Activated CD8-positive, alpha-beta memory T cell treated with anti-CD3 and anti-CD28 coated beads for 1 hour (primary cell): ENCODE data around the gene SP4.

Experiments
- DNase-seq, 2 donors: peaks; one replicate each; pipeline ENCODE4 v3.0.0-alpha.2; 2020; ENCODE audit warnings: low read depth in 1 of 2; ENCODE audit errors: extremely low read depth in 1 of 2

SP4 gene

DNA sequence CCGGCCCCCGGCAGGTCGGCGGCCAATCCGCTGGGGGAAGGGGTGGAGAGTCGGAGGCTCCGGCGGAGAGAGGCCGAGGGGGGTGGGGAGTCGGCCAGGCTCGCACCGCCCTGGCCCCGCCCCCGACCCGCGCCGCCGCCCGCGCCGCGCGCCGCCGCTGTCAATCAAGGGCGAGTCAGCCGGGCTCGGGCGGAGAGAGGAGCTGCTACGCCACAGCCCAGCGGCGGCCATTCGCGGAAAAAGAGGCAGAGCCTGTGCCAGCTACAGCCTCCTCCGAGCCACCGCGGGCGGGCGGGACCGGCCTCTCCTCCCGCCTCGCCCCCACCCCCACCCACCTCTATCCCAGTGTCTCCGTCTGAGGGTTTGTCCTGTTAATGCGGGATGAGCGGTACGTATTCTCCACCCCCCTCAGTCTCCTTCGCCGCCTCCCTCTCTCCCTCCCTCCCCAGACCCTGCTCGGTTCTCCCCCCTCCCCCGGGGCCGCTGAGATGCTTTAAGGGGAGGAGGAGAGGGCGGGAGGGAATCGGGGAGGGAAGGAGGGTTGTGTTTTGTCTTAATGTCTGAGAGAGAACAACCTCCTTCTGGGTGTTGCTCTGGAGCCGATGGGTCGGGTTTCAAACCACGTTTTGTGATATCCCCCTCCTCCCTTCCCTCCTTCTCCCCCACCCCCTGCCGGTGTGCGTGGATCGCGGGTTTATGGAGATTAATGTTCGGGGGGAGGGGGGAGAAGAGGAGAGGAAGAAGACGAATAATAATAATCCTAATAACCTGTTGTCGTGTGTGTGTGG is at the start of gene SP4:
Gene SP4, plus strand, starts transcription at position 213 of the 788 bp plus-strand sequence. Its CDS starts 169 bp downstream, at position 382.
- peak; percentile 84 to 93 for DNase-seq

DNA sequence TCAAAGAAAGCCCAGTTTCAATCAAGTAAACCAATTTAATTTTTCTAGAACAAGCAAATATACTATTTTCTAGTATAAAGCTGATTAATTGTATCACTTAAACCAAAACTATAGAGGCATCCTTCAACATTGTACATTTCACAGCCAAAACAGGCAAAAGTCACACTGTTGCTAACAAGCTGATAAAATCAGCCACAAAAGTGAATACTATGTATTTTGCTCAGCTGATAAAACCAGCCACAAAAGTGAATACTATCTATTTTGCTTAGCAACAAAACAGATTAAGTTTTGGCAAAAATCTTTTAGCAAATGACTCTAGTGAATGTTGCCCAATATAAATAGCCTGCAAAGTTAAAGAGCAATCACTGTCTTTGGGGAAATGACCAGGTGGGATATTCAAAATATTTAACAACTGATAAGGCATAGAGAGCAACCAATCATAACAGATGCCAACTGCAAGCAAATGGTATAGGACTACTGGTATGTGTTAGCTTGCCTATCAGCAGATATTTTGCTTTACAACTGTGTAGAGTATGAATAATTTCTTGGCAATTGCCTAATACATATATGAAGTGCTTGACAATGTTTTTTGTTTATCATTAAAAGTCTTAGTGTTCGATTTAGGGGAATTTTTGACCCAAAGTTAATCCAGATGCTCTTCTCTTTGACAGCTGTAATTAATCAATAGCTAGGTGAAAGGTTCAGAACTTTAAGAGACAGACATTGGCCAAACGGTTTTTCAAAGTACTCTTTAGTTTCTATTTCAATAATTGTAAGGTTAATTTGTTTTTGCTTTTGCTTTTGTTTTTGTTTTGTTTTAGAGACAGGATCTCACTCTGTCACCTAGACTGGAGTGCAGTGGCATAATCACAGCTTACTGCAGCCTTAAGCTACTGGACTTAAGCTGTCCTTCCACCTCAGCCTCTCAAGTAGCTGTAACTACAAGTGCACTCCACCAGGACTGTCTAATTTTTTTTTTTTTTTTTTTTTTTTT is 44.4 kb upstream of the SP4 start:
- DNase-seq, result no peak

DNA sequence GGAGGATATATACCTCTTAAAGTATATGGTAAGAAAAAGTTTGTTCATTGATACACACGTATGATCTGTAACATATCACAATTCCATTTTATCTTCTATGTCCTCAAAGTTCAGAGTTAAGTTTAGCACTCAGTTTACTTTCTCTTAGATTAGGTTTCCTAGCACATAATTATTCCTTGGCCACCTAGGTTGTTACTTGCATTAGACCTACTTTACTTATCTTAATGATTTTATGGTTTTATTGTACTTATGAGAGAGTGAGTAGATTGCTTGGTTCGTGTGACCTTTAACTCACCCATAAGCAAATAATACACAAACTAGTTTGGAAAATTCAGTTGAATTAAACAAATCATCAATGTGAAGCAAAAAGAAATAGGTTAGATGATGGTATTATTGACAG is 33.9 kb upstream of the SP4 start:
- DNase-seq, result no peak

DNA sequence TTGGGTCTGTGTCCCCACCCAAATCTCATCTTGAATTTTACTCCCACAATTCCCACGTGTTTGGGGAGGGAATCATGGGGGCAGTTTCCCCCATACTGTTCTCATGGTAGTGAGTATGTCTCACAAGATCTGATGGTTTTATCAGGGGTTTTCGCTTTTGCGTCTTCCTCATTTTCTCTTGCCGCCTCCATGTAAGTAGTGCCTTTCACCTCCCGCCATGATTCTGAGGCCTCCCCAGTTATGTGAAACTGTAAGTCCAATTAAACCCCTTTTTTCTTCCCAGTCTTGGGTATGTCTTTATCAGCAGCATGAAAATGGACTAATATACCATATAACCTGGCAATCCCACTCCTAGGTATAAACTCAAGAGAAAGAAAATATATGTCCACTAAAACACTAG is 25.9 kb upstream of the SP4 start:
- no peak for DNase-seq

DNA sequence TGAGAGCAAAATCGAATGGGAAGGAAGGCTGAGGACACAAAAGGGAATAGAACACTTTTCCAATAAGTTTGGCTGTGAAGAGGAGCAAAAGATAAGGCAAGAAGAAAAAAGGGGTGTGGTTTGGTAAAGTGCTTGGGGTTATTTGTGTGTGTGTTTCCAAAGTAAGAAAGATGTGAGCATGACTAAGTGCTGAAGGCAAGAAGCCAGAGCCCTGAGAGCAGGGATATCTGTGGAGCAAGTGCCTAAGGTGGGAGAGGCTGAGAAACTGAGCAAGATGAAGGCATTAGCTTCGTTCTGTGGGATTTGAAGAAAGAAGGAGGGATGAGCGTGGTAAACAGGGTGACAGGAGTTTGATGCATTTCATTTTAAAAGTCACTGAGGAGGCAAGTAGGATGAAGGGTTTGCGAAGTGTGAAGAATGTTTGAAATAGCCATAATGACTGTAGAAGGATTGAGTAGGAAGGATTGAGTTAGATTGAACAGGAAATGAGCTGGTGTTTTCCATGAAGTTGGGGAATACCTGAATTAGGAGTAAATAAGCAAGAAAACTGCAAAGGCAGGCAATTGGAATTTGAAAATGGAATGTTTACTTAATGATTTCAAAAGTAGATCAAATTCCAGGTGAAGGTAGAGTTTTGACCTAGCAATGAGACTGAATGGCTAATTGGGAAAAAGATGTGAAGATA is 19.9 kb upstream of the SP4 start:
- DNase-seq, result no peak

DNA sequence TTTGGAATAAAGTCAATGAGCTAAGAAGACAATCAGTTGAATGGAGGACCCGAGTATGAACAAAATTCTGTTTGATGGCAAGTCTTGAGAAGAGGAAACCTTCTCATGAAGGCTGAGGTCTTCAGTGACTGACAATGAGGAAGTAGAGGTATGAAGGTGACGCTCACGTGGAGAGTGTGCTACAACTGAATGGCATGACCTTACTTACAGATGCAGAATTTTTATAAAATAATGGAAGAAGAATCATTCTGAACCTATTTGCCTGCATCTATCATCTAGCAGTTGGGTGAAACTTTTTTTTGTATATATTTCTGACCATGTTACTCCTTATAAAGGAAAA is 19.4 kb upstream of the SP4 start:
- DNase-seq, result no peak

DNA sequence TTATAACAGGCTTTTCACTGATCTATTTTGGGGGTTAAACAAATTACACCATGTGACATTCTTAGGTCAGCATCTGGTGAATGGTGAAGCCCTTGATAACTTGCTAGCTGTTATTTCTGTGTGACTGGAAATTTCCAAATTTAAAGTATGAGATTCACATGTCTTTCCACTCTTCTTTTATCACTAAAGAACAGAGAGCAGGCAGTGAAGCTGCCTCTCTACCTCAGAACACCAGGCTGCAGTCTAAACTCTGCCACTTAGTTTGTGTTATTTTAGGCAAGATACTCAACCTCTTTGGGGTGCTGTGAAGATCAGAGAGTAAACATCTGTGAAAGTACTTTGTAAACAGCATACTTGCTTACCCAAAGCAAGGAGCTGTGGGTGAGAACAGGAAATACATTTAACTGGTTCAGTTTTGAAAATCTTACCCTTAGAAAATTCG is 15.5 kb upstream of the SP4 start:
- no peak for DNase-seq

DNA sequence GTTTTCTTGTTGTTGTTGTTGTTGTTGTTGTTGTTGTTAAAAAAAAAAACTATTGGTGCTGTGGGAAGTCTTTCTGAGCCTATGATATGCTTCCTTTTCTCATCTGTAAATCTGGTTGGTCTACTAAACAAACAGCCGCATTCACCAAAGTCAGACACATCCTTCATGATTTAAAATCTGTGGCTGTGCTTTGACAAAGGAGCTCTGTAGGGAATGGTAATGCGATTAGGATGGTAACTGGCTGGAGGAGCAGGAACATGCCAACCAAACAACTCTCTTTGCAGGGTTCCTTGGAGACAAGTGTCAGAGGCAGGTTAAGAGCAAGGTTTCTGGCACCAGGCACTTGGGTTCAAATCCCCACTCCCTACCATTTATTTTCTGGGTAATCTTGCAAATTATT is 14.9 kb upstream of the SP4 start:
- no peak for DNase-seq

DNA sequence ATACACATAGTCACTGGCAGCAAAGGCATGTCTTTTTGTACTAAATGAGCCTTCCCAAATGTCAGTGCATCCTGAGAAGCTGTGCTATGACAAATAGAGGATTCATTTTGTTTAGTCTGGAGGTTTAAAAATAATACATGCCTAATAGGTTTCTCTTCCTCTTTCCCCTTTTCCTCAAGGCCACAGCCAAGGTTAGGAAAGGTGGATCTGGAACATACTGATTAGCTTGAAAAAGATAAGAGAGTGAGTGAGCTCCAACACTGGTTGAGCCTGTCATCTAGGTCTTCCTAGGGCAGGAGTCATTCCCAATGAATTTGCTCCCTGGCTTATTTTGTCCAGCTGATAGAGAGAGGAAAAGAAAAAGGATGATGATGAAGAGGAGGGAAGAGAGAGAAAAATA is 14.4 kb upstream of the SP4 start:
- DNase-seq, result no peak

DNA sequence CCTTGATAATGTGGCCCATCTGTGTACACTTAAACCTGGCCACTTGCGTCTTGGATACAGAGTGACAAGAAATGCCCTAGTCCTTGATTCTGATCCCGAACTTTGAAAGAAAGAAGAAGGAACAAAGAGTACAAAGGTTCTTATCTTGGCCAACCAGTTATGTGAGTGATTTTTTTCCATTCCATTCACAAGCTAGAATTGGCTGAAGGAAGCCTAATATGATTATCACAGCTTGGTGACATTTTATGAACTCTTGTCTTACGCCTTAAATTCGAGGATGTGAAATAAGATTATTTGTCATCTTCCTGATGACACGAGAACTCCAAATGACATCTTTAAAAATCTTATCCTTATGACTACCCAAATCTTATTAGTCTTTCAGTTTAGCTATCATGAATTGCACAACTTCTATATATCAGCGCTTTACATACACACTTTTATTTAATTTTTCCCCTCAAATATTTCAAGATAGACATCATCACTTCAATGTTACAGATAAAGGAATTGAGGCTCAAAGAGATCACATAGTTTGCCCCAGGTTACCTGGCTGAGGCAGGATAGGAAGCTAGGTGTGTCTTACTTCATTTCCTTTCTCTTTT is 13.0 kb upstream of the SP4 start:
- DNase-seq, result no peak

DNA sequence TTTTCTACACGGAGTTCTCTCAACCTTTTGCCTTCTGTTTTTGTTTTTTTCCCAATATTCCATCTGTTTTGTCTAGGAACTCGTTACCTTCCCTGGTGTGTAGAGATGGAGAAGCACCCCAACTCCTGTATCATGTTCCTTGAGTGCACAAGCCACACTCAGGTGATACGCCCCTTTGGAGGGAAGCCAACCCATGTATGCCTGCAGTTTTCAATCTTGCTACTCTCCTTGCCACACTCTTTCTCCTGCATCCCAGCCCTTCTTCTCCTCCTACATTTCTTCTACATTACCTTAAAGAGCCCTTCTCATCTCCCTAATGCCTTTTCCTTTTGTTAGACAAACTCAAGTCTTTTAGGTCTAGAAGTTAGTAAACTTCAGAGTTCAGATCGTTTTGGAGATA is 10.2 kb upstream of the SP4 start:
- DNase-seq, result no peak

DNA sequence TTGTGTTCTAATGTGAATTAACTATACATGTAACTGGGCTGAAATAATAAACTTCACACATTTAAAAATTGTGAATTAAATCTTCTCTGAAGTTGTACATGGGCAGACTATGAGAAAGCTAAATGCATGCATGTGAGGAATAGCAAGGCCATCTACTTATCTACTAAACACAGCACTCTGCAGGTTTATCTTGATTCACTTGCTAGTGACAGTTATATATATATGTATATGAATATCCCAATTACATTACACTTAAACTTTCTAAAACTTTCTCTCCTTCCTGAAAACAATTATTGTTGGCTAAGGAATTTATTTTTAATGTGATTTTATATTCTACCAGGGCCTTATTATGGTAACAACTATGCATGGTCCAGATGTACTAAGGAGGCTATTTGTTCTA is 5.1 kb upstream of the SP4 start:
- DNase-seq, result no peak

DNA sequence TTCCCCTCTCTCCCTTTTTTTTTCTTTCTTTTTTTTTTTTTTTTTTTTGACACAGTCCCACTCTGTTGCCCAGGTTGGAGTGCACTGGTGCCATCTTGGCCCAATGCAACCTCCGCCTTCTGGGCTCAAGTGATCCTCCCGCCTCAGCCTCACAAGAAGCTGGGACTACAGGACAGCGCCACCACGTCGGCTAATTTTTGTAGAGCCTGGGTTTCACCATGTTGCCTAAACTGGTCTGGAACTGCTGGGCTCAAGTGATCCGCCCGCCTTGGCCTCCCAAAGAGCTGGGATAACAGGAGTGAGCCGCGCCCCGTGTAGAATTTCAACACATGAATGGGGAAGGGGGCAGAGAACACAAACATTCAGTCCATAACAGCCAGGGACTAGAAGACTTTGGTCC is 2.6 kb upstream of the SP4 start:
- DNase-seq, result no peak

DNA sequence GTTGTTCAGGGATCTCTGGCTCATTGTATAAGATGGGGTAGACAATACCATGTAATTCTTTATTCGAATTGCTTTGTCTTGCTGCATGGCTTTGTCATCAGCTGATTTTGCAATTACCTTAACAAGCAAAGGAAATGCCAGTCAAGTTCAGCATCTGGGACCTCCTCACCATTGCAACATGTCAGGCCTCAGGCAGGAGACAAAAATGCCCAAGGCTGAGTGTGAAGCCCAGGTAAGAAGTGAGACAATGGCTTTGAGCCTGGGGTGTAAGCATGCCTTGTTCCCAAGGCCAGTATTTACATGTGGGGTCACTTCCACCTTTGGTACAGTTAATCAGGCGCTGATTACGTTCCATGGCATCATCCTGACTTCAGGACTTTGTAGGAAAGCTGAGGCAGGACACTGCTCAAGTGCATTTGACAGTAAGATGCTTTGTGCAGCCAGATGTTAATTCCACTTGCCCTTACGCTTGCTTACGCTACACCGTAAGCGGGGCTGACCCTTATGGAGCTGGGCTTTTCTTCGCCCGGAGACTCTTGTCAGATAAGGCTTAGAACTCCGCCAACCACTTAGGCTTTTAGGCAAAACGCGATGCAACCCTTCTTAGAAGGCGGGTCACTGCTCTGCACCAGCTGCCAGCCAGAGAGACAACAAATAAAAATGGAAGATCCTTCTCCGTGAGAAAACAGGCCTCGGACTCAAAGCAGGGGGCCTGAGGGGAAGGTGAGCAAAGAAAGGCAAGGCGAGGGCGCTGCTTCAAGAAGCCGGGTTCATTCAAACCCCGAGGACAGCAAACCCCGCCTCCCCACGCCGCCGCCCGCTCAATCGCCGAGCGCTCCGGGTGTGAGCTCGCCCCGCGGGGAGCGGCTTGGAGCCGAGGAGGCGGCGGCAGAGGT is 1.3 kb upstream of the SP4 start:
- no peak for DNase-seq

DNA sequence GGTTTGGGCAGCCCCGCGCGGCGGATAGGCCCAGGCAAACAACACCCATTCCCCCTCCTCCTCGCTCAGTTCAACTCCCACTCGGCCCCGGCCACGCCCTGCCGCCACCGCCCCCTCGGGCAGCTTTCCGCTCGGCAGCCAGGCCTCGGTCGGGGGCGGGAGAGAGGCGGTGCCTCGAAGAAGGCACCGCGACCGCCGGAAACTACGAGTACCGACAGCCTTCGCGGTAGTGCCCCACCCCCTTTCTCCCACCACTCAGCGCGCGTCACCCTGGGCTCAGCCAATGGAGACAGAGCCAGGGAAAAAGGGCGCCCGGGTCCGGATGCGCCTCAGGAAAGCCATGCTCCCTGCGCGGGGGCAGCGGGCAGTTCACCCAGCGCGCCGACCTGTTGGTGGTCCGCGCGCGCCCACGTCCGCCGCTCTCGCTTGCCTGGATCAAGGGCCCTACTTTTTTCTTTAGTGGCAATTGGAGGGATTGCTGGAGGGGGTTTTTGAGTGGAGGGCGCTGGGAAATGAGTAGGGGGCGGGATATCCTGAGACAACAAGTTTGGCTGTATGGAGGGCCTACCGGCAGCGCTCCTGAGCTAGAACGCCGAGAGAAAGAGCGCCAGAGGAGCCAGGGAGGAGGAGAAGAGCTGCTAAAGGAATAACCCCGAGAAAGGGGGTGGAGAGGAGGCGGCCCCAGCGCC is 557 bp upstream of the SP4 start:
- DNase-seq, result peak; percentile 97 to 98

DNA sequence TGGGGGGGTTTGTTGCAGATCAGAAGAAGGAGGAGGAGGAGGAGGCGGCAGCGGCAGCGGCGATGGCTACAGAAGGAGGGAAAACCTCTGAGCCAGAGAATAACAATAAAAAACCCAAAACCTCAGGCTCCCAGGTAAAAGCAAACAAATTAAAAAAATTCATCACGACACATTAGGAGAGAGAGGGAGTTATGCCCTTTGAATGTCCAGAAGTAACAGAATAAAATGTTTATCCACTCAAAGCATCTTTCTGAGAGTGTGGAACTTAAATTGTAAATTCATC is 717 bp downstream of the SP4 start:
- no peak for DNase-seq

DNA sequence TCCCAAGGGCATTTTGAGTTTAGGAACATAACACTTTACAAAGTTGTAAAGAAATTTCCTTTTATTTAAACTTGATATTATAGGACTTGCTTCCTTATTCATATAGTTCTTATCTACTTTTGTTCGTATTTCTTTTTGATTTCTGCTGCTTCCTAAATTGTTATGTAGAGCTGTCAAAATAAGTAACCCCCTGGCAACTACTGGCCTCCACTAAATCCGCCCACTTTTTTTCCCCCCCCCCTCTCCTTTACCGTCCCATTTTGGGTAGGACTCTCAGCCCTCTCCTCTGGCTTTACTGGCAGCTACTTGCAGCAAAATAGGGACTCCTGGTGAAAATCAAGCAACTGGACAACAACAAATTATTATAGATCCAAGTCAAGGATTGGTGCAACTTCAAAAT is 1.1 kb downstream of the SP4 start:
- no peak for DNase-seq

DNA sequence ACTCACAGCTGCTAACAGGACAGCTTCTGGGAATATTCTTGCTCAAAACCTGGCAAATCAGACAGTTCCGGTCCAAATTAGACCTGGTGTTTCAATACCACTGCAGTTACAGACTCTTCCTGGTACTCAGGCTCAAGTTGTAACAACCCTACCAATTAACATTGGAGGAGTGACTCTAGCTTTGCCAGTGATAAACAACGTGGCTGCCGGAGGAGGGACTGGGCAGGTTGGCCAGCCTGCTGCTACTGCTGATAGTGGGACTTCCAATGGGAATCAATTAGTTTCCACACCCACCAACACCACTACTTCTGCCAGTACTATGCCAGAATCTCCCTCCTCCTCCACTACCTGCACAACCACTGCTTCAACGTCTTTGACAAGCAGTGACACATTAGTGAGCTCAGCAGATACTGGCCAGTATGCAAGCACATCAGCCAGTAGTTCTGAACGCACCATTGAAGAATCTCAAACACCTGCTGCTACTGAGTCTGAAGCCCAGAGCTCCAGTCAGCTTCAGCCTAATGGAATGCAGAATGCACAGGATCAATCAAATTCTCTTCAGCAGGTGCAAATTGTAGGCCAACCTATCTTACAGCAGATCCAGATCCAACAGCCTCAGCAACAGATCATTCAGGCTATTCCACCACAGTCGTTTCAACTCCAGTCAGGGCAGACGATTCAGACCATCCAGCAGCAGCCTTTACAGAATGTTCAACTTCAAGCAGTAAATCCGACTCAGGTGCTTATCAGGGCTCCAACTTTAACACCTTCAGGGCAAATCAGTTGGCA is 2.1 kb downstream of the SP4 start:
- no peak for DNase-seq

DNA sequence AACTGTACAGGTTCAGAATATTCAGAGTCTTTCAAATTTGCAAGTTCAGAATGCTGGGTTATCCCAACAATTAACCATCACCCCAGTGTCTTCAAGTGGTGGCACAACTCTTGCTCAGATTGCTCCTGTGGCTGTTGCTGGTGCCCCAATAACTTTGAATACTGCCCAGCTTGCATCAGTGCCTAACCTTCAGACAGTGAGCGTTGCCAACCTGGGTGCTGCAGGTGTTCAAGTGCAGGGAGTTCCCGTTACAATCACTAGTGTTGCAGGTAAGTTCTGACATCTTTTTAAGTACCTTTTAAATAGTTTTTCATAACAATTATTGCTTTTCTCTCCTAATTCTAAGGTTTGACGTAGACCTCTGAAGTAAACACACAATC is 2.7 kb downstream of the SP4 start:
- DNase-seq, result no peak
